Measurements from ENCODE around the gene B3GNT3. TPM values are rescaled to one million over a fixed set of nuclear protein-coding genes. Genes with fewer than 3 reads are reported as not detected.
A peak's percentile ranks its signal among the peaks of the same experiment; 100 is the strongest.

The B3GNT3 gene
- total RNA-seq, 1 experiment from 2014 or later: 39.5 TPM

- peak overlapping the region; percentile 93 for H3K4me3 ChIP-seq (ENCODE audit: low read length)
- H3K27ac ChIP-seq (ENCODE audit: low read length): no peak overlapping the region
- H3K36me3 ChIP-seq (ENCODE audit: low read depth, low read length): no peaks in the 10 kb centered on the region
- no peaks in the 10 kb centered on the region for H3K27me3 ChIP-seq (ENCODE audit: low read length)
- H3K9me3 ChIP-seq (ENCODE audit: low read length): no peaks in the 10 kb centered on the region
- peak overlapping the region; percentile 100 for H2AFZ ChIP-seq (ENCODE audit: low read length)
- H3K9ac ChIP-seq (ENCODE audit: low read length): peak overlapping the region; percentile 54
- POLR2A ChIA-PET (ENCODE audit: unreplicated experiment): interaction anchor here (0.5 to 0.8 kb wide), 3 partner anchors 11 to 522 kb away, joined by 3 to 28 read pairs (median 6); partner anchors contain the start of gene DDA1
- no TSS peak for BruUV-seq (replicated peaks)
- H3F3A ChIP-seq (ENCODE audit: low read length, unreplicated experiment): no peaks in the 10 kb centered on the region
- no peak for TF ChIP-seq EZH2phosphoT487 (IDR thresholded peaks at IDR 0.05; ENCODE audit: borderline replicate concordance, low read length)
- no peak for TF ChIP-seq CTCF (conservative IDR thresholded peaks at IDR 0.05; ENCODE audit: low read depth, low read length)
- DNase-seq: no peak
- H3K4me2 ChIP-seq (ENCODE audit: low read length): peak overlapping the region; percentile 99
- no peak for ATAC-seq
- H4K20me1 ChIP-seq (ENCODE audit: low read length): no peaks in the 10 kb centered on the region
- H3K4me1 ChIP-seq (ENCODE audit: insufficient read depth, low read length): peaks cover 10% of the 10 kb centered on the region; the same call in 1 of the 2 replicates
- CTCF ChIA-PET: interaction anchor here (0.8 to 1.1 kb wide), 2 partner anchors 24 to 28 kb away, joined by 3 to 14 read pairs; partner anchors contain the start of gene RPL18A
- intact Hi-C loops (cut with micrococcal nuclease): loop anchor here (1.0 to 5.0 kb wide), 3 partner anchors 10 to 34 kb away; partner anchors contain the start of gene B3GNT3
- no peaks in the 10 kb centered on the region for H3K9me2 ChIP-seq (replicated peaks; ENCODE audit: low read length)
- H3K79me2 ChIP-seq (ENCODE audit: low read length): no peaks in the 10 kb centered on the region
Observed at GRCh38 chr19:17831419-17831888, 36.5 kb downstream of the B3GNT3 start.

DNA sequence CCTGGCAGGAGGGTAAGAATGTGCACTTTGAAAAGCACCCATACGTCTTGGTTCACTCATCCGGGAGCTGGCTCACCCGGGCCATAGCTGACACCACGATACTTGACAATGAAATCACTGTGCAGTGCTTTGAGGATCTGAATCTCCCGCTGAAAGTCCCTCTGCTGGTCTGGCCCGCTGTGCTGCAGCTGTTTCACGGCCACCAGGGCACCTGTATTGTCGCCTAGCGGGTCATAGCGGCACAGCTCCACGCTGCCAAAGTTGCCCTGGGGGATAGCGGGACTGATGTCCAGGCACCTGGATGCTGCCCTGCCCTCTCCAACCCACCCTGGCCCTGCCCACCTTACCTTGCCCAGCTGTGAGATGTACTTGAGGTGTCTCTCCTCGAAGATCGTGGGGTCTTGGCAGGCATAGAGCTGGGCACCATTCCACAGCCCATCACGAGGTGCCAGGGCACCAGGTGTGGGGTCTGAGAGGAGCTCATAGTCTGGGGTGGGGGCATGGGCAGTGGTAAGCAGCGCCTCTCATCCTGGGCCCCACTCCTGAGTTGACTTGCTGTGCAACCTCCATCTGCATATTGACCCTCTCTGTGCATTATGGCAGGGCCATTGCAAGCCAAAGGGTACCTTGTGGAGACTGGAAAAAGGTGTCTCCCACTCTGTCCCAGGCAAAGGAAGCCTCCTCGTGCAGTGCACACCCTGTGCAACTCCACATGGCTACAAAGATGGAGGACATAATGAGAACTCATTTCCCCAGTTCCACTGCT is 37.7 kb downstream of the B3GNT3 start:
- no peak for DNase-seq
- POLR2A ChIA-PET (ENCODE audit: unreplicated experiment): interaction anchor here (0.5 kb wide), 1 partner anchor 9 kb away, joined by 6 read pairs; no protein-coding TSS in a partner anchor
- TF ChIP-seq CTCF (conservative IDR thresholded peaks at IDR 0.05; ENCODE audit: low read depth, low read length) (no peak), EZH2phosphoT487 (IDR thresholded peaks at IDR 0.05; ENCODE audit: borderline replicate concordance, low read length) (no peak), EZH2 (IDR thresholded peaks at IDR 0.05; ENCODE audit: low read length, unreplicated experiment) (no peak)
- CTCF ChIA-PET: no interaction called here
- H3K4me3 ChIP-seq (ENCODE audit: low read length): no peak overlapping the region
- no TSS peak for BruUV-seq (replicated peaks)
- no peaks in the 10 kb centered on the region for H3K9me3 ChIP-seq (ENCODE audit: low read length)
- H3K9ac ChIP-seq (ENCODE audit: low read length): no peak overlapping the region
- H3K9me2 ChIP-seq (replicated peaks; ENCODE audit: low read length): no peaks in the 10 kb centered on the region
- H3K4me2 ChIP-seq (ENCODE audit: low read length): no peak overlapping the region
- H3K36me3 ChIP-seq (ENCODE audit: low read depth, low read length): no peaks in the 10 kb centered on the region
- no peak overlapping the region for H3K27ac ChIP-seq (ENCODE audit: low read length)
- H3K4me1 ChIP-seq (ENCODE audit: insufficient read depth, low read length): peaks cover 10% of the 10 kb centered on the region; the same call in 1 of the 2 replicates
- intact Hi-C loops (cut with micrococcal nuclease): loop anchor here (5.0 kb wide), 1 partner anchor 35 kb away; the partner anchor contains the start of gene B3GNT3
- no peak for ATAC-seq
- no peak overlapping the region for H2AFZ ChIP-seq (ENCODE audit: low read length)
- H3K27me3 ChIP-seq (ENCODE audit: low read length): no peaks in the 10 kb centered on the region
- no peaks in the 10 kb centered on the region for H3F3A ChIP-seq (ENCODE audit: low read length, unreplicated experiment)
- no peaks in the 10 kb centered on the region for H4K20me1 ChIP-seq (ENCODE audit: low read length)
- H3K79me2 ChIP-seq (ENCODE audit: low read length): no peaks in the 10 kb centered on the region
